ENCODE results near the gene TPK1. TPM values are rescaled to one million over a fixed set of nuclear protein-coding genes. Genes with fewer than 3 reads are reported as not detected.

TPK1 gene
- total RNA-seq = 2.3 to 4.4 TPM (median 3.5 TPM) in 3 replicates
- long read RNA-seq, partial matches to known transcripts = 0 of 6 reads
- long read RNA-seq, other reads (novel, unspliced or antisense) = 3 of 6 reads

DNA sequence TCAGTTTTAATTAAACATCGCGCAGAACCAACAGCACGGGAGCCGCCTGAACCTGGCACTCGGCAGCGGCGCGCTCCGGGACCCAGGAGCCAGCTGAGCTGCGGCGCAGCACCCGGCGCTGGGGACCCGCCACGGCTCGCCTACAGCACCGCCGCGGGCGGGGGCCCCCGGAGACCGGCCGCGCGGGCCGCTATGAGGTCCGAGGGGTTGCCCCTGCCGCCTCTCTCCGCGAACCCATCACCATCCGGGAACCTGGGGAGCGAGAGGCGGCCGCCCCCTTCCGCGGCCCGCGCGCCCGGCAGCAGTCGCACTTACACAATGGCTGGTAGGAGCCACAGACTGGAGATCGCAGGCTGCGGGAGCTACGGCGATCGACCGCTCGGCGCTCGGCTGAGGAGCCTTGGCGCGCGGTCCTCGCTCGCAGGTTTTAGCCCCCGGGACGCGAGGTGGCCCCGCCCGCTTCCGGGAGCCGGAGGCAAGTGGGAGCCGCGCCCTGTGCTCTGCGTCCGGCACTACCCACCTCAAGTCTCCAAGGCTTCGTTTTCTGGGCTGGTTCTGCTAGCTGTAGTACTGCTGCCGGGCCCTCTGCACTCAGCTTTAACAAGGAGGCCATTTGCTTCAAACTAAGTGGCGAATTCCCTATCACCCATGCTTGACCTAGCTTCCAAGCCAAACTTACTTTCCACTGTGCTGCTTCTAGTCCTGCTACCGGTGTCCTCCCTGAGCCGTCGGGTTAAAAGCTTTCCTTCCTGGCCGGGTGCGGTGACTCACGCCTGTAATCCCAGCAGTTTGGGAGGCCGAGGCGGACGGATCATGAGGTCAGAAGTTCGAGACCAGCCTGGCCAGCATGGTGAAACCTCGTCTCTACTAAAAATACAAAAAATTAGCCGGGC, at the start of gene TPK1:
Gene TPK1 (minus strand): TSS at position 402 of the 893 bp plus-strand sequence. CDS start 451 bp downstream, outside the sequence.
- TF ChIP-seq CTCF (IDR thresholded peaks at IDR 0.05) = peak; percentile 19
- H3K4me3 Mint-ChIP-seq (ENCODE audit: unreplicated experiment) = peak within 1 kb of the TSS; percentile 89
- peaks cover 3% of the 10 kb centered on the region for H3K36me3 Mint-ChIP-seq (ENCODE audit: low read depth)
- H3K9me3 Mint-ChIP-seq (ENCODE audit: low read depth) = peaks cover 20% of the 10 kb centered on the region
- peaks cover 9% of the 10 kb centered on the region for H3K4me1 Mint-ChIP-seq (ENCODE audit: low read depth)
- peak; percentile 94 for DNase-seq (ENCODE audit: low spot score)
- peak within 1 kb of the TSS; percentile 95 for H3K27ac Mint-ChIP-seq (ENCODE audit: unreplicated experiment)
- no peaks in the 10 kb centered on the region for H3K27me3 Mint-ChIP-seq (ENCODE audit: low read depth)

- Mint-ChIP-seq H3K4me1 (ENCODE audit: low read depth) (no peaks in the 10 kb centered on the region), H3K27ac (ENCODE audit: unreplicated experiment) (no peak overlapping the region)
- no peak for DNase-seq (ENCODE audit: low spot score)
Observed at GRCh38 chr7:144885478-144885877, 49.6 kb upstream of the TPK1 start.

GRCh38 chr7:144884896-144885295, 49.0 kb upstream of the TPK1 start:
- no peak for DNase-seq (ENCODE audit: low spot score)
- H3K4me3 Mint-ChIP-seq (ENCODE audit: unreplicated experiment) = no peak overlapping the region
- peaks cover 5% of the 10 kb centered on the region for H3K27me3 Mint-ChIP-seq (ENCODE audit: low read depth)
- no peaks in the 10 kb centered on the region for H3K4me1 Mint-ChIP-seq (ENCODE audit: low read depth)
- H3K27ac Mint-ChIP-seq (ENCODE audit: unreplicated experiment) = no peak overlapping the region
- H3K9me3 Mint-ChIP-seq (ENCODE audit: low read depth) = no peaks in the 10 kb centered on the region
- no peak for TF ChIP-seq CTCF (IDR thresholded peaks at IDR 0.05)
- H3K36me3 Mint-ChIP-seq (ENCODE audit: low read depth) = no peaks in the 10 kb centered on the region

More at GRCh38 chr7:144885478-144885877, 49.6 kb upstream of the TPK1 start:
- no peak overlapping the region for H3K4me3 Mint-ChIP-seq (ENCODE audit: unreplicated experiment)
- TF ChIP-seq CTCF (IDR thresholded peaks at IDR 0.05) = no peak
- H3K27me3 Mint-ChIP-seq (ENCODE audit: low read depth) = peaks cover 5% of the 10 kb centered on the region
- H3K36me3 Mint-ChIP-seq (ENCODE audit: low read depth) = no peaks in the 10 kb centered on the region
- no peaks in the 10 kb centered on the region for H3K9me3 Mint-ChIP-seq (ENCODE audit: low read depth)

DNA sequence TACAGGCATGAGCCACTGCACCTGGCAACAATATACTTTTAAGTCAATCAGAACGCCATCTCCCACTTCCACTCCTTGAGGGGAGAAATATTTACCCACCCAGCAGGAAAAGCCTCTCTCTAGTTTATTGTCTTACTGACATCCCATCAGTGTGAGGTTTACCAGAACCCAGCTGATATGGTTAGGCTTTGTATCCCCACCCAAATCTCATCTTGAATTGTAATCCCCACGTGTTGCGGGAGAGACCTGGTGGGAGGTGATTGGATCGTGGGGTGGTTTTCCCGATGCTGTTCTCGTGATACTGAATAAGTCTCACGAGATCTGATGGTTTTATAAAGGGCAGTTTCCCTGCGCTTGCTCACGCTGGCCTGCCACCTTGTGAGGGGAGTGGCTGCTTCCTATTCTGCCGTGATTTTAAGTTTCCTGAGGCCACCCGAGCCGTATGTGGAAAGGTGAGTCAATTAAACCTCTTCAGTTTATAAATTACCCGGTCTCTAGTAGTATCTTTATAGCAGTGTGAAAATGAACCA, 37.5 kb upstream of the TPK1 start:
- Mint-ChIP-seq H3K36me3 (ENCODE audit: low read depth) (no peaks in the 10 kb centered on the region), H3K9me3 (ENCODE audit: low read depth) (no peaks in the 10 kb centered on the region), H3K27me3 (ENCODE audit: low read depth) (peaks cover 15% of the 10 kb centered on the region), H3K4me3 (ENCODE audit: unreplicated experiment) (no peak overlapping the region), H3K27ac (ENCODE audit: unreplicated experiment) (no peak overlapping the region), H3K4me1 (ENCODE audit: low read depth) (no peaks in the 10 kb centered on the region)
- TF ChIP-seq CTCF (IDR thresholded peaks at IDR 0.05) = no peak
- DNase-seq (ENCODE audit: low spot score) = no peak

DNA sequence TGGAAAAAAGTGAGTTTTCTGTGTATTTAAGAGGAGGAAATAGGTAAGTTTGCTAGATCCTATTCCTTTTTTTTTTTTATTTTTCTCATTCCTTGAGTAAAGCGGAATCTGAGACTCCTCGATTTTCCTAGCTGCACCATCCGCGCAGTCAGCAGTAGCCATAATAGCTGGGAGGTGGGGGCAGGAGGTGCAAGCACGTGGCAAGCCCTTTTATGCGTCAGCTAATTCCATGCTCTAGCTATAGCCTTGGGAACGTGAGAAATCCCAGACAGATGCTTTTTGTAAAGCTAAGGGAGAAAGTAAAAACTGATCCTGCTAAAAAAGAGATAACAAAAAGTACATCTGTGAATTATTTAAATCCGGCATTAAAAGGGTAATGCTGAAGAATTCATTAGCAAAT, 33.2 kb upstream of the TPK1 start:
- H3K36me3 Mint-ChIP-seq (ENCODE audit: low read depth) = no peaks in the 10 kb centered on the region
- no peak for TF ChIP-seq CTCF (IDR thresholded peaks at IDR 0.05)
- H3K4me3 Mint-ChIP-seq (ENCODE audit: unreplicated experiment) = no peak overlapping the region
- no peak overlapping the region for H3K27ac Mint-ChIP-seq (ENCODE audit: unreplicated experiment)
- DNase-seq (ENCODE audit: low spot score) = no peak
- peaks cover 26% of the 10 kb centered on the region for H3K27me3 Mint-ChIP-seq (ENCODE audit: low read depth)
- H3K4me1 Mint-ChIP-seq (ENCODE audit: low read depth) = no peaks in the 10 kb centered on the region
- H3K9me3 Mint-ChIP-seq (ENCODE audit: low read depth) = no peaks in the 10 kb centered on the region

Measured in chondrocyte (in vitro differentiated cells).